ENCODE measurements around the gene ZNF346. TPM values are rescaled to one million over a fixed set of nuclear protein-coding genes. Genes with fewer than 3 reads are reported as not detected.

The ZNF346 gene
- total and polyA plus RNA-seq, 2 of the 13 experiments (the other 11 are each of a cell fraction or from before 2014, with no cell fraction given), result 8.6 to 19.4 TPM

GRCh38 chr5:177022386-177023302, at the start of gene ZNF346 (continued):
- TF ChIP-seq ZNF687 (CRISPR knock-in tag; IDR thresholded peaks at IDR 0.05) (peak; percentile 89), HBP1 (CRISPR knock-in tag; IDR thresholded peaks at IDR 0.05; ENCODE audit: low read depth) (no peak), TRIM22 (IDR thresholded peaks at IDR 0.05) (no peak), PRDM4 (CRISPR knock-in tag; IDR thresholded peaks at IDR 0.05; ENCODE audit: borderline replicate concordance) (no peak), NRL (CRISPR knock-in tag; IDR thresholded peaks at IDR 0.05; ENCODE audit: borderline replicate concordance) (0 out of 2 replicates have a peak, but pooled peaks have one; percentile 63), ZNF761 (CRISPR knock-in tag; conservative IDR thresholded peaks at IDR 0.05) (peak; percentile 37; the same call in 1 of the 2 replicates), AHDC1 (CRISPR knock-in tag; IDR thresholded peaks at IDR 0.05; ENCODE audit: borderline replicate concordance) (no peak), IKZF5 (CRISPR knock-in tag; IDR thresholded peaks at IDR 0.05) (0 out of 2 replicates have a peak, but pooled peaks have one; percentile 13), KMT2B (CRISPR knock-in tag; IDR thresholded peaks at IDR 0.05) (peak; percentile 58; the same call in 1 of the 2 replicates), SATB2 (CRISPR knock-in tag; IDR thresholded peaks at IDR 0.05) (no peak)
